GM19468 (cell line): ENCODE measurements around the gene TM4SF5.

ENCODE experiments used
- ATAC-seq: cut with Tn5 transposase; IDR thresholded peaks from one replicate; pipeline ENCODE4 v1.9.1; 2021; ENCODE audit warnings: mild to moderate bottlenecking, moderate library complexity, moderate number of reproducible peaks; ENCODE audit not compliant: unreplicated experiment; ENCODE audit errors: extremely low read depth

Gene TM4SF5

DNA sequence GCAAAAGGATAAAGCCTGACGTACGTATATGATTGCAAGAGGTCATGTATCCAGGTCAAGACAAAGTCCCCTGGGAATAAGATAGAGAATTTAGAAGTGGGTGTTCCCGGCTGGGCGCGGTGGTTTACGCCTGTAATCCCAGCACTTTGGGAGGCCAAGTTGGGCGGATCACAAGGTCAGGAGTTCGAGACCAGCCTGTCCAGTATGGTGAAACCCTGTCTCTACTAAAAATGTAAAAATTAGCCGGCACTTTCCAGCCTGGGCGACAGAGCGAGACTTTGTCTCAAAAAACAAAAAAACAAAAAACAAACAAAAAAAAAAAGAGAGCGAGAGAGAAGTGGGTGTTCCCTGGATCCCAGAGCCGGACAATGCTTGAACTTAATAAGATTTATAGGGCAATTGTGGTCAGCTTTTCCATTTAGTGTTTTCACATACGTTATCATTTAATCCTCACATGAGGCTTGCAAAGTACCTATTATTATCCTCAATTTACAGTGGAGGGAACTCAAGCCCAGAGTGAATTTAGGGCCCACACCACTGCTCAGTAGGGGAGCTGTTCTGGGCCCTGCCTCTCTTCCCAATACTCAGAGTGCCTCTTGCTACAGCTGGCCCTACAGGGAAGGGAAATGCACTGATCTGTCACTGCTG lies 16.6 kb downstream of the TM4SF5 start:
- ATAC-seq, result no peak

DNA sequence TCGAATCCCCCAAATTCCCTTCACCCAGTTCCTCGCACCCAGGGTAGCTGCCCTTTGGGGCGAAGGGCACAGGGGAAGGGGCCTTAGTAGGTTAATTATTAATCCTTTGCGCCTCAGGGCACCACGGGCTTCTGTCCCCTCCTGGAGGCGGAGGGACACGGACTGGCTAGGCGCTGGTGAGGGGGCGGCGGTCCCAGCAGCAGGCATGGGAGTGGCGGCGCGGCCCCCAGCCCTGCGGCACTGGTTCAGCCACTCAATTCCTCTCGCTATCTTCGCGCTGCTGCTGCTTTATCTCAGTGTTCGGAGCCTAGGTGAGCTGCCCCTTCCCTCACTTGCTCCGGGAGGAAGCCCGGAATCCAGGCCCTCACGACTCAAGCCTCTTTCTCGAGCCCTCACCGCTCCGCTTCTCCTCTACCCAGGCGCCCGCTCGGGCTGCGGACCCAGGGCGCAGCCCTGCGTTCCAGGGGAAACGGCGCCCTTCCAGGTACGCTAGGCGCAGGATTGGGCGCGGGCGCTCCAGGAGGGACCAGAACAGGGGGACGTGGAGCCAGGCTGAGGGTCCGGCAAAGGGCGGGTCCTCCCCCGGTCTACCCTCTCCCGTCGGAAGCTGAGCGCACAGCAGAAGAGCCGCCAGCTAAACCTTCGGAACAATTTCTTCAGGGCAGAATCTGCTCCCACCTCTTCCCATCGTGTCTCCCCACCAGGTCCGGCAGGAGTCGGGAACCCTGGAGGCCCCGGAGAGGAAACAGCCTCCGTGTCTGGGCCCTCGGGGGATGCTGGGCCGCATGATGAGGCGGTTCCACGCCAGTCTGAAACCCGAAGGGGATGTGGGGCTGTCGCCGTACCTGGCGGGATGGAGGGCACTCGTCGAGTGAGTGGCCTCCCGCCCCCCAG lies 17.4 kb downstream of the TM4SF5 start, which contains the start of gene GLTPD2:
Gene GLTPD2 (plus strand): TSS at position 158 of the 894 bp plus-strand sequence. CDS start 48 bp downstream, at position 206.
- no peak for ATAC-seq

DNA sequence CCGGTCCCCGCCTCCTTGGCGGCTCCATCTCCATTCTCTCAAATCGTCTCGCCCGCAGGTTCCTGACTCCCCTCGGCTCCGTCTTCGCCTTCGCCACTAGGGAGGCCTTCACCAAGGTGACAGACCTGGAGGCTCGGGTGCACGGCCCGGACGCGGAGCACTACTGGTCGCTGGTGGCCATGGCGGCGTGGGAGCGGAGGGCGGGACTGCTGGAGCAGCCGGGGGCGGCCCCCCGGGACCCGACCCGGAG lies 17.9 kb downstream of the TM4SF5 start:
- no peak for ATAC-seq

DNA sequence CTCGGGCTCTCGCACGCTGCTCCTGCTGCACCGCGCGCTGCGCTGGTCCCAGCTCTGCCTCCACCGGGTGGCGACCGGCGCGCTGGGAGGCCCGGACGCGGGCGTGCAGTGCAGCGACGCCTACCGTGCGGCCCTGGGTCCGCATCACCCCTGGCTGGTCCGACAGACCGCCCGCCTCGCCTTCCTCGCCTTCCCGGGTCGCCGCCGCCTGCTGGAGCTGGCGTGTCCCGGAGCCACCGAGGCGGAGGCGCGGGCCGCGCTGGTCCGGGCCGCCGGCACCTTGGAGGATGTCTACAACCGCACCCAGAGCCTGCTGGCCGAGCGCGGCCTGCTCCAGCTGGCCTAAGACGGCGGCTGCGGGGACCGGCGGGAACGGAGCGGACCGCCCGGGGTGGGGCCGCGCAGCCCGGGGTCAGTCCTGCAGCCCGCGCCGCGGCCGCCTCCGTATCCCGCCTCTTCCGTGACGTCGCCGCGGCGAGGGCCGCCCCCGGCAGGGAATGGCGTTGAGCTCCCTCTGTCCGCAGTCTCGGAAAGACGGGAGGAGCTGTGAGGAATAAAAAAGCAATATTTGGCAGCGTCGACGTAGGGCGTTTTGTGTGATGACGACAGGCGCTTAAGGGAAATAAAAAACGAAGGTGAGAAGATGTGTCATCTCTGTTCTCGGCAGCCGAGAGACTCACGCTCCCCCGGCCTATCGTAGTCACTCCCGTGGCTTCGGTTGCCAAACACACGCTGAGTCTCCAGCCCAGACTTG lies 18.4 kb downstream of the TM4SF5 start:
- peak; percentile 68 for ATAC-seq

DNA sequence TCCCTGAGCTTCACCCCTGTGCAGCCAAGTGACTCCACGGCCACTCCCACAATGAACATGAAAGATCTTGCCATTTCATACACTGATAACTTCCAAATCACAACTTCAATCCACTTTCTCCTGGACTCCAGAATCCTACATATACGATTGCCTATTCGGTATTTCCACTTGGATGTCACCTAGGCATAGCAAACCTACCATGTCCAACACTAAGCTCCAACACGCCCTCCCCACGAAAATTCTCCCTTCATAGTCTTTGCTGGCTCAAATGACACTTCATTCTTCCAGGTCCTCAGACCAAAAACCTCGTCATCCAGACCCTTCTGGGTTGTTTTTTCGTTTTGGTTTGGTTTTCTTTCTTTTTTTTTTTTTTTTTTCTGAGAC lies 19.0 kb downstream of the TM4SF5 start:
- no peak for ATAC-seq

DNA sequence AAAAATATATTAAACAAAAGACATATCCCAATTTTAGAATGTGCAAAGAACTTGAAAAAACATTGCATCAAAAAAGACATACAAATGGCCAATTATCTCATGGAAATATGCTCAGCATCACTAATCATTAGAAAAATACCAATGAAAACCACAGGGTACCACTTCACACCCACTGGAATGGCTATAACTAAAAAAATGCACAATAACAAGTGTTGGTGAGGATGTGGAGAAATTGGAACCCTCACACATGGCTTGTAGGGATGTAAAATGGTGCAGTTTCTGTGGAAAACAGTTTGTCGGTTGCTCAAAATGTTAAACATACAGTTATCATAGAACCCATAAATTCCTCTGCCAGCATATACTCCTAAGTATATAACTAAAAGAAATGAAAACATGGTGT lies 23.5 kb downstream of the TM4SF5 start:
- ATAC-seq, result no peak

DNA sequence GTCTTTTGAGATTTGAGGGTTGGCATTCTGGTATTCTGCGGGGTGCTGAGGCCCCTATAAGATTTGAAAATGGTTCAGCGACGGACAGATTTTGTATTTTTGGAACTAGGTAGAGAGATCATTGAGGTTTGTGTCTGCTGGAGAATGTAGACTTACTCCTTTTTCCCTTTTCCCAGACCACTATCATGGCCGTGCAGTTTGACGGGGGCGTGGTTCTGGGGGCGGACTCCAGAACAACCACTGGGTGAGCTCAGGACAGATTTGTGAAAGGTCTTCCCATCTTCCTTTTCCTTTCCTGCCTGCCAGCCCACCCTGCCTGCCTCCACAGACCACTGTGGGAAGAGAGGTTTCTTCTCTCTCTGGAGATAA lies 24.9 kb downstream of the TM4SF5 start:
- ATAC-seq, result no peak

DNA sequence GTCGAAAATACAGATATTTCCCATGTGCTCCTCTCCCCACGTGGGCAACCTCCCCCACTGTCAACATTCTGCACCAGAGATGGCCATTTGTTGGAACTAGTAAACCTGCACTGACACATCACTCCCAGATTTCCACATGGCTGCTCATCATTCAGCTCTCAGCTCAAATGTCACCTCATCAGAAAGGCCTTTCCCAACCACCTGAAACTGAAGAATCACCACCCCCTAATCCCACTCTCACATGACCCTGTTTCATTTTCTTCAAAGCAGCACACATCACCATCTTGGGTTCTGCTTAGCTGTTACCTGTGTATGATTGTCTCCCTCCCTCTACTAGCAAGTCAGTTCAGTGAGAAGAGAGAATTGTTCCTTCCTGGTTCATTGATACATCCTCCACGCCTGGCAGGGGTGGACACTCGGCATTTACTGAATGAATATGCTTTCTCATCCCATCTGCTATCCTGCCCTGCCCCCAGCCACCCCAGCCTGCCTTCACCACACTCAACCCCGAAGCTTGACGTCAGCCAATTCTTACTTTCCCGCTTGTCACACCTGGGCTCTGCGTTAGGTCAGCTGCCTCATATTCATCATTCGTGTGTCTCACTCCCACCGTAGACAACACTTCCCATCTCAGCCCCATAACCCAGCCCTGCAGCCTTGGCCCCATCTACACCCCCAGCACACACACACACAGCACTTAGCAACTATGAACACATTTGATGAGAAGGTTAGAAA lies 28.9 kb downstream of the TM4SF5 start:
- ATAC-seq, result no peak

DNA sequence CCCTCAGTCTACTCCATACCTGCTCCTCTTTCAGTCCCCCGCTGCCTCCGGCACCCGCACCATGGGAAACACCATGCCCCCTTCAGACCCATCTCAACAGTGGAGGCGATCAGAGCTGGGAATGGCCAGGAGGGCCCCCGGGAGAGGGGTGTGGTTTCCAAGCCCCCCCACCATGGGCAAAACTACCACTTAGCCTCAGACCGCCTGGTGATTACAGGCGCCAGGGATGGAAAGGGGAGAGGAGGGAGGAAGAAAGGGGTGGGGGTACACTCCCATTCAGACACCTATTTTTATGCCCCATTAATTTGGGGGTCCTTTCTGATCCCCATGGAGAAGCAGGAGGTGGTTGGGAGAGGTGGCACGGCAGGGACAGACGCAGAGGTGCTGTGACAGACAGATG lies 30.5 kb downstream of the TM4SF5 start, which contains the start of gene C17orf114:
Gene C17orf114 (minus strand): TSS at position 101 of the 400 bp plus-strand sequence.
- ATAC-seq, result no peak

DNA sequence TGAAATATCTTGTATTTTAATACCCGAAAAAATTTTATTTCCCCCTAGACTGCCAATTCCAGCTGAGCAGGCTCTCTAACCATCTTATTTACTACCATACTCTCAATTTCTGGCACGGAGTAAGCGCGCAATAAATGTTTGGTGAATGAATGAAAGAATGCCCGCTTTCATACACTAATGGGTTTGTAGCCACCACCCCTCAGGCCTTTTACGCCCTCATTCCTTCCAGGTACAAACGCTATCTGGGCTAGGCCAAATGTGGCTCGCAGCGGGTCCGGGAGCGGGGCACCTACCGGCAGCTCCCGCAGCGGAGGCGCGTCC lies 34.7 kb downstream of the TM4SF5 start:
- ATAC-seq, result no peak

DNA sequence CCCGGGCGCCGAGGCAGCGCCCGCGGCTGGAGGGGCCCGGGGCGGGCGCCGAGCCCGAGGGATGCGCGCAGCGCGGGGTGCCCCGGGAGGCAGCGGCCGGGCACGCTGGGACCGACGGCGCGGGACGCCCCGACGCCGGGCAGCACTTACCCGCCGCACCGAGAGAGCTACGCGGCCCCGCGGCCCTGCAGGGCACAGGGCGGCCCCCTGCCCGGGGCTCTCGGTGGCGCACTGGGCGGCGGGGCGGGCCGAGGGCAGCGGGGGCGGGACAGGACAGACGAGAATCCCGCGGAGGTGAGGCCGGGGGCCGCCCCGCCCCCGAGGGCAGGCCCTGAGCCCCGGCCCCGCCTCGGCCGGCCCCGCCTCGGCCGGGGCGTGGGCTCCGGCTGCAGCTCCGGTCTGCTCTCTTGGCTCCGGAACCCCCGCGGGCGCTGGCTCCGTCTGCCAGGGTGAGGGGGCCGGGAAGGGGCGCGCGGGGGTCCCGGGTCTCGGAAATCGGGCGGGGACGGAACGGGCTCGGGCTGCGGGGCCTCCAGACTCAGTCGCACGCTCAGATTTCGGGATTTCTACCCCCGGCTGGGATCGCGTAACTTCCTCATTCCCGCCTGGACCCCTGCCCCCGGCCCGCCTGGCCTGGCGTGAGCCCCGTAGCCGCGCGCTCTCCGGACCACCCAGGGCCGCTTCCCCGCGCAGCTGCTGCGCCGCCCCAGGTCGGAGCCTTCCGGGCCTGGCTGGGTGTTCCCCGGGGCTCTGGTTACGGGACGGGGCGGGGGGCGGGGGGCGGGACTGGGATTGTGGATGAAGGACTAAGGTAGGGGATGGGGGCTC lies 35.3 kb downstream of the TM4SF5 start, which contains the start of gene PLD2:
Gene PLD2 (plus strand): TSS at position 376 of the 828 bp plus-strand sequence. CDS start 621 bp downstream, outside the sequence.
- ATAC-seq, result peak; percentile 56

DNA sequence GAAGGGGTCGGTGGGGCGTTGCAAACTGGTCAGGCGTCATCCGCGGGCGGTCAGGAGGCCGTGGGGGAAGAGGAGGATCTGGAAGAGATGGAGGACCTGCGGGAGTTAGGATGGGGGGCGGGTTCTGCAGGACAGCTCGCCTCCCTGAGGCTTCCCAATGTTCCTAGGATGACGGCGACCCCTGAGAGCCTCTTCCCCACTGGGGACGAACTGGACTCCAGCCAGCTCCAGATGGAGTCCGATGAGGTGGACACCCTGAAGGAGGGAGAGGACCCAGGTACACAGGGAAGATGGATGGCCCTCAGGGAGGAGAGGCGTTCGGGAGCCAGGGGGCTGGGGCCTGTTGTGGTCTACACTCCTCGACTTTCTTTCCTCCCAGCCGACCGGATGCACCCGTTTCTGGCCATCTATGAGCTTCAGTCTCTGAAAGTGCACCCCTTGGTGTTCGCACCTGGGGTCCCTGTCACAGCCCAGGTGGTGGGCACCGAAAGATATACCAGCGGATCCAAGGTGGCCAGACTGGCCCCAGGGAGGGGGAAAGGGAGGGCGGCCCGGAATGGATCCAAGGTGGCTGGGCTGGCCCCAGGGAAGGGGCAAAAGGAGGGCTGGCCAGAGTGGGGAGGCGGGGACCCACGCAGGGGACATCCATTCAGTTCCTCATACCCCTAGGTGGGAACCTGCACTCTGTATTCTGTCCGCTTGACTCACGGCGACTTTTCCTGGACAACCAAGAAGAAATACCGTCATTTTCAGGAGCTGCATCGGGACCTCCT lies 36.1 kb downstream of the TM4SF5 start:
- no peak for ATAC-seq

DNA sequence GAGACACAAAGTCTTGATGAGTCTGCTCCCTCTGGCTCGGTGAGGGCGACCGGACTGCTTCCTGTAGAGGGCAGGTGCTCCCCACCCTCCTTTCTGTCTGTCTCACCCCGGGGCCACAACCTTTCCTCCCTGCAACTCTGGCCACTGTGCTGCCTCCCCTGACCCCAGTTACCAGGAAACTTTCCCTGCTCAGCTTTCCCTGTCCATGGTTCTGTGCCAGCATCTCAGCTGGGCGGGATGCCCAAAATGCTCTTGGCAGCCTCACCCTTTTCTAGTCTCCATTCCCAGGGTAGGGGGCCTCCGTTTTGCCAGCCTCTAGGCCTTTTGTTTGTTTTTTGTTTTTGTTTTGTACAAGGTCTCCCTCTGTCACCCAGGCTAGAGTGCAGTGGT lies 36.7 kb downstream of the TM4SF5 start:
- ATAC-seq, result no peak

DNA sequence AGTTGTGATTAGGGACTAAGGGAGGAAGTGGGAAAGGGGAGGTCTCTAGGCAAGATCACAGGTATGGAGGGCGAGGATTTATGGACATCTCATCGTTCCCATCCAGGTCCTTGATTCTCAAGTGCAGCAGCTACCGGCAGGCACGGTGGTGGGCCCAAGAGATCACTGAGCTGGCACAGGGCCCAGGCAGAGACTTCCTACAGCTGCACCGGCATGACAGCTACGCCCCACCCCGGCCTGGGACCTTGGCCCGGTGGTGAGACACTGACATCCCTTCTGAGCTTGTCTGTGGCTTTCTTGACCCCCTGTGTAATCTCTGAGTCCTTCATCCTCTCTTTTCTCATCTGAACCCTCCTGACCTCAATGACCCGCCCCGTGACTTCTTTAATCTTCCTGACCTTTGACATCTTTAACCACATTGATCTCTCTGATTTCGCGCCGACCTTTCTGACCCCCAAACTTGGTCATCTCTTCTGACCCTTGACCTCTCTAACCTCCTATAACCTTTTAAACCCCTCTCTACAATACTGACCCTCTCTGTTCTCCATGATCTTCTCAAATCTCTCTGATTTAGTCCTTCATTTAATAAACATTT lies 39.1 kb downstream of the TM4SF5 start:
- ATAC-seq, result no peak

DNA sequence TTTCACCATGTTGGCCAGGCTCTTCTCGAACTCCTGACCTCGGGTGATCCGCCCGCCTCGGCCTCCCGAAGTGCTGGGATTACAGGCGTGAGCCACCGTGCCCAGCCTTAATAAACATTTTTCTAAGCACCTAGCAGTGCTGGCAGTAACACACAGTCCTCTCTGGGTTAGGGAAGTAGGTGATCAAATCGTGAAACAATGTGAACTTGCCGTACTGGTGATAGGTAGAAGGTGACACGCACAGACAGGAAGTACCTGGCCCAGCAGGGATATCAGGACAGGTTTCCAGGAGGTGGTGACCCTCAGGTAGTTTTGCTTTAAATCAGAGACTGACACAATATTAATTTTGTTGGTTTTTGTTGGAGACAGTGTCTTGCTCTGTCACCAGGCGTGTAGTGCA lies 39.8 kb downstream of the TM4SF5 start:
- ATAC-seq, result no peak

DNA sequence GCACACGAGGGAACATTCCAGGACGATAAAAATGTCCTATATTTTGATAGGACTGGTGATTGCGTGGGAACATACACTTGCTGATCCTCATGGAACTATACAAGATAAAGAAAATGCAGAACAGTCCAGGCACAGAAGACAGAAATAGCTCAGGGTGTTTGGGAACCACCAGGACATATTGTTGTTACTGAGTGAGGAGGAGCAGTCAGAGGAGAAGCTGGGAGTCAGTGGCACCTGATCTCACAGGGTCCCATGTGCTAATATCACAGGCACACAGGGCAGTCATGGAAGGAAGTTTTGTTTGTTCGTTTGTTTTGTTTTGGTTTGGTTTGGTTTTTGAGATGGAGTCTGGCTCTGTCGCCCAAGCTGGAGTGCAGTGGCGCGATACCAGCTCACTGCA lies 41.0 kb downstream of the TM4SF5 start:
- no peak for ATAC-seq

DNA sequence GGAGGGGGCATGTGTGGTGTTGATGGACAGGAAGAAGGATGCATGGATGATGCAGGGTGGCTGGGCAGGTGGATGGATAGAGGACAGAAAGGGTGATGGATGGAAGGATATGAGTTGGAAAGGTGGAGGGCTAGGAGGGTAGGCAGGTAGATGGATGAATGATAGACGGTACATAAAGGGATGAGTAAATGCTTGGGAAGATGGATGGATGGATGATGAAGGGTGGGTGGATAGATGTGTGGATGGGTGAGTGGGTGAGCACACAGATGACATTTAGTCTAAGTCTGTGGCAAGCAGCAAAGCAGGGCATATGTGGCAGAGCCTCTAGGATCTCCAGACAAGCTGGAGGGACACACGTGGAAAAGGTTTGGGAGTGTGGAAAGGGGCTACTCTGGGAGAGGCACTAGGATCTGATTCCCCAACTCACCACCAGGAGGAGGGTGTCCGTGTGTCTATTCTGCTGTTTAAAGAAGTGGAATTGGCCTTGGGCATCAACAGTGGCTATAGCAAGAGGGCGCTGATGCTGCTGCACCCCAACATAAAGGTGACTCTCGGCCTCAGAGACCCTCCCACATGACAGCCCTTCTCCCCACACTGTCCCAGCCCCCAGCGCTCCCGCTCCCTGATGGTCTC lies 43.5 kb downstream of the TM4SF5 start:
- no peak for ATAC-seq

DNA sequence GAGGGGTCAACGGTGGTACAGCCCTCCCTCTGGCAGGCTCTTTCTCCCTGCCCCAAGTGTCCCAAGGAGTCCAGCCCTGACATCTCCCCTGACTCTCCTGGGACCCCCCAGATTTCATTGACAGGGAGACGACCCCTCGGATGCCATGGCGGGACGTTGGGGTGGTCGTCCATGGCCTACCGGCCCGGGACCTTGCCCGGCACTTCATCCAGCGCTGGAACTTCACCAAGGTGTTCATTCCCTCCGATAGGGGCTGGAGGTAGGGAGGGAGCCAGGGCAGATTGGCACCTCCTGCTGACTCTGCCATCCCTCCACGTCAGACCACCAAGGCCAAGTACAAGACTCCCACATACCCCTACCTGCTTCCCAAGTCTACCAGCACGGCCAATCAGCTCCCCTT lies 45.1 kb downstream of the TM4SF5 start:
- ATAC-seq, result no peak
